Right ventricle myocardium superior (tissue), 1 donor: Measurements from ENCODE around the gene ECM2. TPM values are rescaled to one million over a fixed set of nuclear protein-coding genes. Genes with fewer than 3 reads are reported as not detected.

Experiments used
- ATAC-seq: fragments of 200-7000 bp; cut with Tn5 transposase; one replicate; pipeline ENCODE4 v1.9.1; 2020; ENCODE audit warnings: mild to moderate bottlenecking; ENCODE audit not compliant: poor library complexity
- DNase-seq: peaks from one replicate; pipeline ENCODE4 v3.0.0-alpha.2; 2020
- intact Hi-C: fragments of 100-400 bp; cut with DNase I; formaldehyde crosslinking; loops from one replicate; pipeline ENCODE4 v1.11.2; 2022
- total RNA-seq: library from RNA; stranded (reverse); fragmentation: NEBNext Ultra II Directional; extraction: Animal tissue kit (Norgen Biotek cat#: 25700); gene quantifications from one replicate; pipeline ENCODE4 v1.2.1, GENCODE V29; 2021
- donor health status: DM: no; HTN: yes; CAD: no; lungs with severe emphysema.

The ECM2 gene
- total RNA-seq, 1 donor from 2014 or later: 5.6 TPM

DNA sequence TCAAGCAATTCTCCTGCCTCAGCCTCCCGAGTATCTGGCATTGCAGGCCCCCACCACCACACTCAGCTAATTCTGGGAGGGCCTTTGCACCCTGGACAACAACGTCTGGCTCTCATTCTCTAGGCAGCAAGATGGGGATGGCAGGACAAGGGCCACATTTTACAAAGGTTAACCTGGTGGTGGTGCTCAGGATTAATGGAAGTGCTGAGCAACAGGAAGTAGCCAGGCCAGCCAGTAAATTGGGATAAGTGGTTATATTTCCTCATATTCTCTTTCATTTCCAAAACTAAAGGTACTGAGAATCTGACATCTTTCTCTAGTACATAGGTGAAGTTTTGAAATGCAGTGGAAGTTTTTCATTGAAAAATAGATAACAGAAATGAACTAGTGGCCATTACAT, 28.8 kb downstream of the ECM2 start:
- intact Hi-C loops: no loop called here
- ATAC-seq (no peak), DNase-seq (no peak)

DNA sequence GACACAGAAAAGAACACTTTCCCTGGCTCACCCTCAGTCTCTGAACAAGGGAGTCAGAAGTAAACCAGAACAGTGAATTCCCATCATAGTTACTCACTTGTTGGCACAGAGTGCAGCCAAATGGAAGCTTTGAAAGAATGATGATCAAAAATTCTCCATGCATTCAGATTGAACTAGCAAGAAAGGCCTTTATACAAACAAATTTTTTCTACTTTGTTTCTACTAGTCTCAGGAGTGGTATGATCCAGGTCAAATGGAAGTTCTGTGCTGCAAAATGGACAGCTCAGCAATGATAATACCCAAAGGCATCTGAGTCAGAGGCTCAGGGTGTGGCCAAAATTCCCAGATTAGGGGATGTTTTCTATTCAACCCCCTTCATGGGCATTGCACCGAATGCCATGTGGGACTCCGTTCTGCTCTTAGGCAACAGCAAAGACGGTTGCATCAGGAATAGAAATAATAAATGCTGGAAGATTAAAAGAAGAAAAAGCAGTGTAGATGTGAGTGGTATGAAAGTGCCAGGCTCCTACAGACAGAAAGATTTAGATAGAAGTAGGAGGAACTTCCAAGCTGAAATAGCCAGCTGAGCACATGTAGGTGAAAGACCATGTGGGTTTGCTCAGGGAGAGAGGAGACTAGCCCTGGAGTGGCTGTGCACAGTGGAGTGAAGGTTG, 29.5 kb downstream of the ECM2 start:
- intact Hi-C loops: no loop called here
- DNase-seq (no peak), ATAC-seq (peak; percentile 69)

DNA sequence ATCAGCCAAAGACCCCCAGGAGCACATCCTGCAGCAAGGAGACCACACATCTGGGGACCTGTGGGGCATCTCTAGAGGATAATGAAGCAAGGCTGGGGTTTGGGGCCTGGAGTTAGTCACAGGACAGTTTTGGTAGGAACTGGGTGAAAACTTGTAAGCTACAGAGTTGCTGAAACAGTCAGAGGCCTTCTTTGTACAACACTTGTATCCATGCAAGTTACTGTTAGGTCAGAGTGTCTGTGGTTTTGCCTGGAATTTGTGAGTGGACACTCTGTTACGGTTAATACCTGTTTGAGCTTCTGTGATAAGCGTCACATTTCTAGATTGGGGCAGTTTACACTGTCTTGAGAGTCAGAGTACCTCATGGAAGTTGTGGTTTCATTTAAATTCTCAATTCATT, 30.9 kb downstream of the ECM2 start:
- ATAC-seq (no peak), DNase-seq (no peak)
- intact Hi-C loops: no loop called here

DNA sequence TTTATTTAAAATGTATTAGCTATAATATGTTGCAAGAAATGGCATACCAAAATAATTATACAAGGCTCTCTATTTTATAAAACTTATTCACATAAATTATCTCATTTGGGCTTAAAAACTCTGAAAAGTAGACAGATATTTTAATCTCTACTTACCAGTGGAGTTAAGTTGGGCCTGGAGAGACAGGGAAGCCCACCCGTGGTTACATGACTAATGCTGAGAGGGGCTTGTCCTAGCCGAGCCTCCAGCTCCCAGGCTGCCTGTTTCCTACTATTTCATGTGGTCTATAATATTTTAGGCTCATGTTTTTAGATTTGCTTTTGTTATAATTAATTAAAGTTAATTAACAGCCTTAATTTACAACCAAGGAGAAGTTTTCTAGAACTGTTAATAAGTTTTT, 32.6 kb downstream of the ECM2 start:
- no peak for ATAC-seq
- intact Hi-C loops: no loop called here
- DNase-seq: no peak

- ATAC-seq (peak; percentile 76), DNase-seq (peak; percentile 63)
- intact Hi-C loops: no loop called here
Measured at GRCh38 chr9:92501671-92502393, 34.0 kb downstream of the ECM2 start.

DNA sequence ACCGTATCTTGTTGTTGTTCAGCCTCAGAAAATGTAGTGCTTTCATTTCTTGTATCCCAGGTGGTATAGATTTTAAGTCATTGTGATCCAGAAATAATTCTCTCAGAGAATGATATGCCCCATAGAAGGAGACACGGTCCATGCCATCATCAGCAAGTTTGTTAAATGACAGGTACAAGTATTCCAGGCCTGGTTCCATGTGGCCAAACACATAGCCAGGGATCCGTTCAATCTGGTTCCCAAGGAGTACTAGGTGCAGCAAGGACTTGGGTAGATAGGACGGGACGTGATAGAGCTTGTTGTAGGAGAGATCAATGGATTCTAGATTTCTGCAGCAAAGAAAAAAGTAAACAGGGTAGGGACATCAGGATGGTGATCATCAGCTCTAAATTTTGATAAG, 35.1 kb downstream of the ECM2 start:
- intact Hi-C loops: no loop called here
- no peak for DNase-seq
- peak; percentile 37 for ATAC-seq

DNA sequence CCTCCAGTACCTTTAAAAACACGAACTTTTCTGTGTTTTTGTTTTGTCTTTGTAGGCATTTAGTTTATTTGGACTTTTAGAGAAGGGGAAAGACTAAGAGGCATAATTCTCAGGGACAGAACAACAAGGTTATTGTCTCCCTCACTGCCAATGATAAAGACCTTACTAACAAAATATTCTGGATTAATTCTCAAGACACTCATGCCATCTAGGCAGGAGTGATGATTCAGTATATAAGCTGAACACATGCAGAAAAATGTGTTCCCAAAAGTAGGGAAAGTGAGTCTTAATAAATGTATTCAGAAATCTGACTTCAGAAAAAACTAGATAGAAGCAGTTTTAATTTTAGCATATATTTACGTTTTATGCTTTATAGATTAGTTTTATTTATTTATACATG, 36.1 kb downstream of the ECM2 start:
- no peak for DNase-seq
- intact Hi-C loops: no loop called here
- ATAC-seq: no peak

GRCh38 chr9:92496396-92497176, 39.2 kb downstream of the ECM2 start:
- DNase-seq: no peak
- intact Hi-C loops: no loop called here
- ATAC-seq: no peak

GRCh38 chr9:92494856-92495255, 40.9 kb downstream of the ECM2 start:
- ATAC-seq (no peak), DNase-seq (no peak)
- intact Hi-C loops: no loop called here

DNA sequence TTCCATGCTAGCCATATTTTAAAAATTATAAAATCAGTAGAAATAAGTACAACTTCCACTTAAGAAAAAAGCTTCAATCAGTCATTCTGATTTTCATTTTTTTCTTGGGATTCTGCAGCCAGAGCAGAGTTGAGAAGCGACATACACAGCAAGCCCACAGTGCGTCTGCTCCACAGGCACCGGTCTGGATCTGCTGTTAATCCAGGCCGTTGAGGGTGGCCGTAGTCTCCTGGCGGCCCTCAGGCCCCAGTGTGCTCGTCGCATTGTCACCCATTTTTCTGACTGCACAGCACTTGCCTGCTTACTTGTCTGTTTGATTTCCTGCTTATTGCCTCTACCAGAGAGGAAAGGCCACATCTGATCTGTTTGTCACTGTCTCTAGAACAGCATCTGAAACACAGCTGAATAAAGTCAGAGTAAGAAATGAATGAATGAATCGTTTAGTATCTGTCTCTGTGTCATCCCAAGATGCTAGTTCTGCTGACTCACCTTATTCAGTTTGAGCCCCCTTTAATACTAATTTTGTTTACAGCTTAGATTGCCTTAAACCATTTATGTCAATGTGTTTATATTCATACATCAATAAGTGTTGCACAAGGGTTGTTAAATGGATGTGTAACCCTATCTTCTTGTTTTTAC, 41.9 kb downstream of the ECM2 start:
- ATAC-seq (no peak), DNase-seq (no peak)
- intact Hi-C loops: no loop called here

DNA sequence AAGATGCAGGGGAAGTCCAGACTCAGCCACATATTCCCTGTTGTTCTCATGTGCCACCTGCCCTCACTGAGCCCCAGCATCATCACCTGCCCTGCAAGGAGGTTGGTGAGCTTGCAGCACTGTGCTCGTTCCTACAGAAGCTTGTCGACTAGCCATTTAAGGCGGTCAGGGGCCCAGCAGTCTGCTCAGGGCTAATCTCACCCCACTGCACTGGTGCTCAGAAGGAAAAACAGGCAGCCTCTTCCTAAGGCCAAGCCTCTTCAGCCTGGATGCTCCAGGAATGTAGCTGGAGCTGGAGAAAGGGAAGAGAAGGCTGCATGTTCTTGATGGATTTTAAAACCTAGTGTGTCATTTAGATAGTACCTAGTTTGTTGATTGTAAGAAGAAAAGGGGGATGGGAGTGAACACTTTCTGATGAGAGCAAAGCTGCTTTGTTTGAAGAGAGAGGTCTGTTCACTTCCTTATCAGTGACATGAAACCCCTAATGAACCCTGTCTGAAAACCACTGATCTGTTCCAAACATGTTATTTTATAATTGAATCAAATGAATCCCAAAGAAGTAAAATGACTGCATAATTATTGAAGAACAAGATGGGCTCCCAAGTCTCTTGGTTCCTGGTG, 42.9 kb downstream of the ECM2 start:
- intact Hi-C loops: no loop called here
- ATAC-seq (no peak), DNase-seq (no peak)

DNA sequence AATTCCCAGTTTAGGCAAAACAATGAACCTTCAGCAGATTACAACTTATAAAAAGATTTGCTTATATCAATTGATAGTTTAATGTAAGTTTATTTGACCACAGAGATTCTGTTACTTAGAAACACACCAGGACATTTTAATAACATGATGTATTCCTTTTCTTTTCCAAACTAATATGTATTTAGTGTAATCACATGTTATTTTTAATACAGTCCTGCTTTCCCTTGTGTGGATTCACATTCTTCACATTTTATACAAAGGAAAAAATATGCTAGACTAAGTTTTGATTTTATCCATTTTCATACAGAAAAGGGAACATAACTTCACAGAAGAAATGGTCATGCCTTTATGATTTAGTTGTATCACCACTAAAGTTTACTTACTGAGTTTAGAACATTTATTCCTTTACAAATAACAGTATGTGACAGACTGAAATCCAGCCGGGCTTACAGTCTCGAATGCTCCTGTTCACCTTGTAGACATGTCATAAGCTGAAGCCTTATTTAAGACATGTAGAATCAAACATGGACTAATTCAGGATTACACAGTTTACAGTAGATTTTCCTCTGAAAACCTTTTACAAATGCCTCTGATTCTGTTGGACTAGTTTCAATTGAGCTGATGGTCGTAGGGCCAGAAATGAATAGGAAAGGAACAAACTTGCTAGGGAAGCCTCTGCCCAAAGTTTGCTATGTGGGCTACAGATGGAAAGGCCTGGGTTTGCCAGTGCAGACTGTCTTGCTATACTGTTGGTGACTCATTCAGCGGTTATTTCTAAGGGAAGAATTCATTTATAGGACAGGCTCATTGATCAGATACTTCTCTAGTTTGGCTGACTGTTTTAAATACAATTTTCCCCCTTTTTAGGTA, 46.9 kb downstream of the ECM2 start:
- ATAC-seq: no peak
- DNase-seq: no peak
- intact Hi-C loops: no loop called here

- ATAC-seq (no peak), DNase-seq (no peak)
- intact Hi-C loops: no loop called here
Measured at GRCh38 chr9:92486371-92486770, 49.4 kb downstream of the ECM2 start.

- ATAC-seq (no peak), DNase-seq (no peak)
- intact Hi-C loops: no loop called here
Measured at GRCh38 chr9:92484563-92484962, 51.2 kb downstream of the ECM2 start.

DNA sequence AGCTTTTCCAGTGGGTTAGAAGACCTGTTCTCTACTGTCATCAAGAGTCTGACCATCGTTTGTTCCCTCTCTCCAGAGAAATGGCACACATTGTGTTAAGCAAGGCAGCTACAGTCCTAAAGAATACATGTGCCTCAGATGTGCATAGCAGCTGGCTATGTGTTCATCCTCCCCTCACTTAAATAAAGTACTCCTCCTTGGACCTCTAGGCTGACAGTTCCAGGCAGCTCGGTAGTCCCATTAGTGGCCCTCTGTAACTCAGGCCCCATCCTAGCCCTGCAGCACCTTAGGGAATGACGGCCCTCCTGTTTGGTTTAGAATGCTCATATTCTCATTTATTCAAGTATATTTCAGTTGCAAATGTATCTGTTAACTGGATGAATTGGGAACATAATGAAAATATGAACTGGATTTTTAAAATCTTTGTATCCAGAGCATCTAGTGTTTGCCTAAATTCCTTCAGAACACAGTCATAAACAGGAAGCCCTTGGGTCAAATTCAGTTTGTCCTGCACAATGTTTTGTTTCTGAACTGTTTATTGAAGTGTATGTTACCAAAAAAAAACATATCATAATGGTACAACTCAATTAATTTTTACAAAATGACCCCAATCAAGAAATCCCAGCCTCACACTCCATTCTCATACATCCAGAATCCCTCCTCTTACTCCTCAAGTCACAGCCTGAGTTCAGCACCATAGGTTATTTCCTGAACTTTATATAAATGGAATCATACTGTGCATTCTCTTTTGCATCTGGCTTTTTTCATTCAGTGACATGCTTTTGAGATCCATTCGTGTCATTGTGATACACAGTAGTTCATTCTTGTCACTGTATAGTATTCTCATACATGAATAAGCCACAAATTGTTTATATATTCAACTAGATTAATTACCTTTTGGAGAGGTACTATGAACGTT, 51.9 kb downstream of the ECM2 start:
- ATAC-seq (no peak), DNase-seq (no peak)
- intact Hi-C loops: no loop called here

GRCh38 chr9:92482805-92483204, 53.0 kb downstream of the ECM2 start:
- no peak for ATAC-seq
- no peak for DNase-seq
- intact Hi-C loops: no loop called here

DNA sequence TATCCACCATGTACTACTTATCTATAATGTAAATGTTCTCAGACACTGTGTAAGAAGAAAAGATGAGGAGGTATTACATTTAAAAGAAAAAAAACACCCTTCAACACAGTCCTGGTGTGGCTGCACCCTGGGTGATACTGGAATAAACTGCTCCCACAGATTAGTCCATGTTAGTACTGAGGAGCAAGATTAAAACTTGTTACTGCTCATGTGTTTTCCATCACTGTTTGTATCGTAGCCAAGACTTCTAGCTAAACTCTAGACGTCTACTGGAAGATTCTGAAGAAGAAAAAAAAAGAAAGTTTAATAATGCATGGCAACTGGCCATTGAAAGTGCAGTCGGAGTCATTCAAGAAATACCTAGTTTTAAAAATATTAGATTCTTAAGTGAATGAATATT, 53.5 kb downstream of the ECM2 start, which contains the start of gene ASPN:
TSS of gene ASPN (minus strand) at position 178 of the 400 bp plus-strand sequence.
- DNase-seq (no peak), ATAC-seq (peak; percentile 75)
- intact Hi-C loops: no loop called here
